Activated T-helper 17 cell treated with anti-CD3 and anti-CD28 coated beads, Interleukin-2, amount 50 U/mL, for 72 hours (primary cell): ENCODE results near the gene ST8SIA5. TPM values are rescaled to one million over a fixed set of nuclear protein-coding genes. Genes with fewer than 3 reads are reported as not detected.
"Not testable (repeated sequence)": the region's sequence is repeated elsewhere in the genome, so short reads cannot be mapped to it uniquely, and the experiment has no call there.

Source experiments
- ATAC-seq: fragments of 150-1000 bp; cut with Tn5 transposase; replicated peaks from 2 replicates; pipeline ENCODE4 v1.10.0; 2021; ENCODE audit warnings: mild to moderate bottlenecking, moderate library complexity
- H3K27ac Mint-ChIP-seq: one replicate; pipeline ENCODE4 v1.8.0; 2022; ENCODE audit warnings: mixed read lengths
- H3K27me3 Mint-ChIP-seq: one replicate; pipeline ENCODE4 v1.8.0; 2022; ENCODE audit warnings: mixed read lengths
- H3K36me3 Mint-ChIP-seq: one replicate; pipeline ENCODE4 v1.8.0; 2022; ENCODE audit warnings: low read depth, mild to moderate bottlenecking, mixed read lengths
- H3K4me1 Mint-ChIP-seq: one replicate; pipeline ENCODE4 v1.8.0; 2022; ENCODE audit warnings: mixed read lengths
- H3K4me3 Mint-ChIP-seq: one replicate; pipeline ENCODE4 v1.8.0; 2022; ENCODE audit warnings: mild to moderate bottlenecking, mixed read lengths
- H3K9me3 Mint-ChIP-seq: one replicate; pipeline ENCODE4 v1.8.0; 2022; ENCODE audit warnings: mixed read lengths
- total RNA-seq, 2 donors: library from RNA; stranded (reverse); gene quantifications; one replicate each; pipeline ENCODE4 v1.2.3, GENCODE V29; 2022

ST8SIA5 gene
- total RNA-seq, result under 1 TPM in 1 of 2 donors, not detected in 1; 0.19 TPM

GRCh38 chr18:46756559-46757201 is at the start of gene ST8SIA5:
ST8SIA5 (minus strand) TSS chr18:46757053; CDS start chr18:46756508, 545 bp downstream.
- peak within 1 kb of the TSS; percentile 22 for H3K4me3 Mint-ChIP-seq
- no peaks in the 10 kb centered on the region for H3K4me1 Mint-ChIP-seq
- H3K27ac Mint-ChIP-seq, result no peak within 1 kb of the TSS
- H3K9me3 Mint-ChIP-seq, result no peaks in the 10 kb centered on the region
- H3K27me3 Mint-ChIP-seq, result peaks cover 65% of the 10 kb centered on the region
- no peaks in the 10 kb centered on the region for H3K36me3 Mint-ChIP-seq
- ATAC-seq, result no peak

GRCh38 chr18:46795945-46796344 is 39.1 kb upstream of the ST8SIA5 start:
- H3K9me3 Mint-ChIP-seq, ATAC-seq, H3K27ac Mint-ChIP-seq, H3K36me3 Mint-ChIP-seq, H3K4me3 Mint-ChIP-seq, H3K27me3 Mint-ChIP-seq, H3K4me1 Mint-ChIP-seq: not testable (repeated sequence)

- Mint-ChIP-seq H3K27ac (no peak overlapping the region), H3K9me3 (no peaks in the 10 kb centered on the region), H3K36me3 (no peaks in the 10 kb centered on the region), H3K4me1 (no peaks in the 10 kb centered on the region), H3K4me3 (no peak overlapping the region), H3K27me3 (no peaks in the 10 kb centered on the region)
- ATAC-seq, result no peak
Measured at GRCh38 chr18:46794607-46795006, 37.8 kb upstream of the ST8SIA5 start.

GRCh38 chr18:46793565-46793964 is 36.7 kb upstream of the ST8SIA5 start:
- H3K4me3 Mint-ChIP-seq, result no peak overlapping the region
- no peak for ATAC-seq
- H3K4me1 Mint-ChIP-seq, result no peaks in the 10 kb centered on the region
- no peak overlapping the region for H3K27ac Mint-ChIP-seq
- no peaks in the 10 kb centered on the region for H3K27me3 Mint-ChIP-seq
- no peaks in the 10 kb centered on the region for H3K9me3 Mint-ChIP-seq
- no peaks in the 10 kb centered on the region for H3K36me3 Mint-ChIP-seq

GRCh38 chr18:46789088-46789487 is 32.2 kb upstream of the ST8SIA5 start:
- Mint-ChIP-seq H3K4me3 (no peak overlapping the region), H3K27ac (no peak overlapping the region), H3K27me3 (no peaks in the 10 kb centered on the region), H3K9me3 (no peaks in the 10 kb centered on the region), H3K36me3 (no peaks in the 10 kb centered on the region), H3K4me1 (no peaks in the 10 kb centered on the region)
- no peak for ATAC-seq

GRCh38 chr18:46787674-46788073 is 30.8 kb upstream of the ST8SIA5 start:
- H3K36me3 Mint-ChIP-seq, result no peaks in the 10 kb centered on the region
- no peaks in the 10 kb centered on the region for H3K9me3 Mint-ChIP-seq
- no peak for ATAC-seq
- H3K4me3 Mint-ChIP-seq, result no peak overlapping the region
- no peaks in the 10 kb centered on the region for H3K27me3 Mint-ChIP-seq
- no peaks in the 10 kb centered on the region for H3K4me1 Mint-ChIP-seq
- H3K27ac Mint-ChIP-seq, result no peak overlapping the region

- Mint-ChIP-seq H3K9me3 (no peaks in the 10 kb centered on the region), H3K27ac (no peak overlapping the region), H3K4me1 (no peaks in the 10 kb centered on the region), H3K4me3 (no peak overlapping the region), H3K36me3 (no peaks in the 10 kb centered on the region), H3K27me3 (peaks cover 4% of the 10 kb centered on the region)
- no peak for ATAC-seq
Measured at GRCh38 chr18:46772357-46772756, 15.5 kb upstream of the ST8SIA5 start.

- no peak for ATAC-seq
- H3K4me3 Mint-ChIP-seq, result no peak overlapping the region
- H3K9me3 Mint-ChIP-seq, result no peaks in the 10 kb centered on the region
- no peaks in the 10 kb centered on the region for H3K36me3 Mint-ChIP-seq
- no peaks in the 10 kb centered on the region for H3K4me1 Mint-ChIP-seq
- no peak overlapping the region for H3K27ac Mint-ChIP-seq
- peaks cover 4% of the 10 kb centered on the region for H3K27me3 Mint-ChIP-seq
Measured at GRCh38 chr18:46771141-46771540, 14.3 kb upstream of the ST8SIA5 start.

GRCh38 chr18:46770708-46771107 is 13.9 kb upstream of the ST8SIA5 start:
- no peak for ATAC-seq
- no peaks in the 10 kb centered on the region for H3K36me3 Mint-ChIP-seq
- no peak overlapping the region for H3K4me3 Mint-ChIP-seq
- no peaks in the 10 kb centered on the region for H3K9me3 Mint-ChIP-seq
- no peak overlapping the region for H3K27ac Mint-ChIP-seq
- H3K4me1 Mint-ChIP-seq, result no peaks in the 10 kb centered on the region
- peaks cover 4% of the 10 kb centered on the region for H3K27me3 Mint-ChIP-seq

- H3K27ac Mint-ChIP-seq, result no peak overlapping the region
- no peak overlapping the region for H3K4me3 Mint-ChIP-seq
- H3K27me3 Mint-ChIP-seq, result peaks cover 27% of the 10 kb centered on the region
Measured at GRCh38 chr18:46768166-46768921, 11.5 kb upstream of the ST8SIA5 start.

GRCh38 chr18:46767217-46767616 is 10.4 kb upstream of the ST8SIA5 start:
- Mint-ChIP-seq H3K4me3 (no peak overlapping the region), H3K36me3 (no peaks in the 10 kb centered on the region), H3K4me1 (no peaks in the 10 kb centered on the region), H3K27me3 (peaks cover 36% of the 10 kb centered on the region), H3K27ac (no peak overlapping the region), H3K9me3 (no peaks in the 10 kb centered on the region)
- no peak for ATAC-seq

More at GRCh38 chr18:46768166-46768921, 11.5 kb upstream of the ST8SIA5 start:
- Mint-ChIP-seq H3K9me3 (no peaks in the 10 kb centered on the region), H3K36me3 (no peaks in the 10 kb centered on the region), H3K4me1 (no peaks in the 10 kb centered on the region)
- no peak for ATAC-seq

GRCh38 chr18:46764586-46764985 is 7.7 kb upstream of the ST8SIA5 start:
- H3K4me1 Mint-ChIP-seq, result no peaks in the 10 kb centered on the region
- H3K4me3 Mint-ChIP-seq, result no peak overlapping the region
- no peak overlapping the region for H3K27ac Mint-ChIP-seq
- H3K9me3 Mint-ChIP-seq, result no peaks in the 10 kb centered on the region
- peaks cover 52% of the 10 kb centered on the region for H3K27me3 Mint-ChIP-seq
- no peak for ATAC-seq
- no peaks in the 10 kb centered on the region for H3K36me3 Mint-ChIP-seq

GRCh38 chr18:46761059-46761769 is 4.4 kb upstream of the ST8SIA5 start:
- Mint-ChIP-seq H3K27ac (no peak overlapping the region), H3K36me3 (no peaks in the 10 kb centered on the region), H3K27me3 (peaks cover 70% of the 10 kb centered on the region), H3K9me3 (no peaks in the 10 kb centered on the region), H3K4me3 (no peak overlapping the region), H3K4me1 (no peaks in the 10 kb centered on the region)
- no peak for ATAC-seq

GRCh38 chr18:46759890-46760289 is 3.0 kb upstream of the ST8SIA5 start:
- no peaks in the 10 kb centered on the region for H3K4me1 Mint-ChIP-seq
- no peak overlapping the region for H3K27ac Mint-ChIP-seq
- no peak overlapping the region for H3K4me3 Mint-ChIP-seq
- no peaks in the 10 kb centered on the region for H3K36me3 Mint-ChIP-seq
- ATAC-seq, result no peak
- H3K9me3 Mint-ChIP-seq, result no peaks in the 10 kb centered on the region
- peaks cover 74% of the 10 kb centered on the region for H3K27me3 Mint-ChIP-seq
